Measurements from ENCODE around the gene VCAN.

Gene VCAN

DNA sequence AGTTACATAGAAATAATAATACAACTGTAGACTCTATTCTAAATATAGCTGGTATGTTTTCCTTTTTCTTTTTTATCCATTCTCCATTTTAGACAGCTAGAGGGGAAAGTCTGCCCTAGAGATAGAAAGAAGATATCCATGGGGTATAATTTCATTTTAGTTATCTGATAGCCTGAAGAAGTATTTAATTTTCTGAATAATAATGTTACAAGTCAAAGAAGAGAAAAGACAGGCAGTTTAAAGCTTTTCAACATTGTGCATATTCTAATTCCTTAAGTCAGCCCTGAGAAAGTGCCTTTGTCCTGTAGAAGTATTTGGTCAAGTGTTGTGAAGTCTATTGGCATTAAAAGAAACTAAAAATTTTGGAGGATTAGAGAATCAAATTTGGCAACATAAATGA is 2.5 kb upstream of the VCAN start:
- no peak for DNase-seq

- no peak for DNase-seq
These were observed 779 bp upstream of the VCAN start for GRCh38 chr5:83470526-83471404.

- DNase-seq = no peak
These were observed 616 bp downstream of the VCAN start for GRCh38 chr5:83472213-83472507.

GRCh38 chr5:83472508-83473345 is 1.2 kb downstream of the VCAN start:
- DNase-seq = peak; percentile 33

GRCh38 chr5:83473346-83474160 is 2.0 kb downstream of the VCAN start:
- DNase-seq = peak; percentile 79

- DNase-seq = peak; percentile 54
These were observed 2.7 kb downstream of the VCAN start for GRCh38 chr5:83474161-83474796.

GRCh38 chr5:83474991-83475390 is 3.4 kb downstream of the VCAN start:
- no peak for DNase-seq

DNA sequence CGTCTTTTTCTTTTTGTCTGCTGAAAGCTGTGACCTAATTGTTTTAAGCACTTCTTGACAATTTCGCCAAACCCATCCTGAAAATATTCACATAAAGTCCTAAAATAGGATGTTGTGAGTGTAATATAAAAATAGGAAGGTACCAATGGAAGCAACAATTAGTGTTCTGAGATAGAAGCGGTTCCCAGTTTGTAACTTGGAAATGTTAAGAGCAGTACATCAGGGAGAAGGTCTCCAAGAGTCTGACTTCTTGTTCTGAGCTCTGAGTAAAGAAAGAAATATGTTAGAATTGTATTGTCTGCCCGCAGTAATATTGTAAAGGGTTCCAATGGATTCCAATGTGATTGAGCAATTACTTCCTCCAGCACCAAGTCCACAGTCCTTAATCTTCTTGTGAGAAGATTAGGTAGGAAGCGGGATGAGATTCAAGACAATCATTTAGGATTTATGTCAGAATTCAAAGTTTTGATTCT is 3.9 kb downstream of the VCAN start:
- DNase-seq = no peak

DNA sequence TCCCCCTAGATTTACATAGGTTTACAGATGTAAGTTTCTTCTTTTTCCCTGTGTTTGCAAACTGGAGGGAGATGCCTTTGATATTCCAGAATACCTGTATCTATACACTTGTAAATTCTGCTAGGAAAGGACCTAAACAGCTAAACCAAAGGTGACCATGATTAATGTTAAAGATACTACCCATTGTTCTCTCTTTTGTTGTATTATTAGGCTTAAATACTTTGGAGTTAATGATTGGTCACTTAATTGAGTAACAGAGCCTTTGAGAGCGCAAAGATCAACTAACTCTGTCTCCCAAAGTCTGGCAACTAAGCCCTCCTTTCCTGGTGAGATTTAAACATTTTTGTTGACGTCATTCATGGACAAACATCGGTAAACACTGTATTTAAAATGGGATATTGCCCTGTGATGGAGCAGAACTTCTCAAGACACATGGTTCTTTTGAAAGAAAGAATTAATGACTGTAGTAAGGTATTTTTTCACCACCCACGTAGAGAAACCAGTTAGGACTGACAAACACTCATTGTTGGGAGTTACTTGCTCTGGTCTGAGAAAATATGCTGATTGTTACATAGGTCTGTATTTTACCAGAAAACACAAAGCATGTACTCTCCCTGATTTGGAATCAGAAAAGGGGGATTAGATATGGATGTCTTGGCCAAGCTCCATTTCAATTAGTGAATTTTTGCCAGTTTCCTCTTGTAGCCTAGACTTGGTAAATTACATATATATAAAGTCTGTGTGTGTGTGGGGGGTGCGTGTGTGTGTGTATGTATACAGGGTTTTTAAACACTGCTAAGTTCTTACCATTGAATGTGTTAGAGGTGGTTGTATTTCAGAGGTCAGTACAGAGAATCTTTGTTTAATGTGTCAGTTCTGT is 4.6 kb downstream of the VCAN start:
- no peak for DNase-seq

- DNase-seq = no peak
These were observed 11.4 kb downstream of the VCAN start for GRCh38 chr5:83482961-83483360.

GRCh38 chr5:83484294-83484693 is 12.8 kb downstream of the VCAN start:
- no peak for DNase-seq

- DNase-seq = no peak
These were observed 14.3 kb downstream of the VCAN start for GRCh38 chr5:83485842-83486241.

- DNase-seq = no peak
These were observed 15.6 kb downstream of the VCAN start for GRCh38 chr5:83487155-83487554.

DNA sequence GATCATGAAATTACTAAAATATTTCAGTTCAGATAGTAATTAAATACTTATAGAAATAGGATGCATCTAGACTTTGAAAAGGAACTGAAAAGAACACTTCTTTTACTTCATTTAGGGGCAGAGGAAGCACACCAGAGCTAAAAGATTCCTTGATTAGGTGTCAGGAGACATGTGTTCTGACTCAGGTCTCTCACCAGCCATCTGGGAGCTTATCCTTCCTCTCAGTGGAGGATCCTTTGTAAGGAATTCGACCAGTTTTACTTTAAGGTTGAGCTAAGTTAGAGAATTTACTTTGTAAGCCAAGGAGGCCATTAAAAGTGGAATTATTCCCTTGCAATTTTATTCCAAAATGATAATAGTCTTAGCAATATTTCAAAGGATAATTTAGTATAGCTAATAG is 16.7 kb downstream of the VCAN start:
- DNase-seq = no peak

- no peak for DNase-seq
These were observed 17.3 kb downstream of the VCAN start for GRCh38 chr5:83488821-83489220.

DNA sequence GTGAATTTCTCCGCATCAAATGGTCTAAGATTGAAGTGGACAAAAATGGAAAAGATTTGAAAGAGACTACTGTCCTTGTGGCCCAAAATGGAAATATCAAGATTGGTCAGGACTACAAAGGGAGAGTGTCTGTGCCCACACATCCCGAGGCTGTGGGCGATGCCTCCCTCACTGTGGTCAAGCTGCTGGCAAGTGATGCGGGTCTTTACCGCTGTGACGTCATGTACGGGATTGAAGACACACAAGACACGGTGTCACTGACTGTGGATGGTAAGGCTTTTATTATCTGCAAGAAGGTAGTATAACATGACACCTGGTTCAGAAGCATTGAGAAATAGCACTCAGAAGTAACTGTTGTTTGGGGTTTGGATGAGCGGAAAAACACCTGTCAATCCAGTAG is 18.7 kb downstream of the VCAN start:
- no peak for DNase-seq

DNA sequence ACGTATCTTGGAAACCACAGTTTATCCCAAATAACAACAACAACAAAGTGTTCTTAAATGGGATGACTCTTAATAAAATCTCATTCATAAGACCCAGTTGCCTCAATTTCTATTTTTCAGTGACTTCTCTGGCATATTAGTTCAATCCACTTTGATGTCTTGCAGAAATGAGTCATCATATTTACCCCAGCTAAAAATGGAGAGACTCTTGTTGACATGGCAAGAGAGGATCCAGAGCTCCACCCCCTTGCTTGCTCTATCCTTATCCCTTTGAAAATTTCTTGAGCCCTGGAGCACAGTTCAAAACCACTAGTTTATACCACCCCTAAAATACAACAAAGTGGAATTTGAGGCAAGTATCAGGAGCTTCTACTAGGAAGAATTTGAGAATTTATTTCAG is 20.8 kb downstream of the VCAN start:
- DNase-seq = no peak

GRCh38 chr5:83493644-83494043 is 22.1 kb downstream of the VCAN start:
- DNase-seq = no peak

- DNase-seq = no peak
These were observed 22.6 kb downstream of the VCAN start for GRCh38 chr5:83494087-83494620.

DNA sequence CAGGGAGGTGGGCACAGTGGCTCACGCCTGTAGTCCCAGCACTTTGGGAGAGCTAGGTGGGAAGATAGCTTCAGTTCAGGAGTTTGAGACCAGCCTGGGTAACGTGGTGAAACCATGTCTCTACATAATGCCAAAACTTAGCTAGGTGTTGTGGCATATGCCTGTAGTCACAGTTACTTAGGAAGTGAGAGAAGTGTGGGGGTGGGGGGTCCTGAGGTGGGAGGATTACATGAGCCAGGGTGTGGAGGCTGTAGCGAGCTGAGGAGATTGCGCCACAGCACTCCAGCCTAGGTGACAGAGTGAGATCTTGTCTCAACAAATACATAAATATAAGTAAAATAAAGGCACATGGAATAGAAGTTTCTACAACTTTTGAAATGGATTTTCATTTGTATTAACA is 23.1 kb downstream of the VCAN start:
- DNase-seq = no peak

- no peak for DNase-seq
These were observed 25.1 kb downstream of the VCAN start for GRCh38 chr5:83496626-83497025.
